ENCODE data around the gene CDR2L. TPM values are rescaled to one million over a fixed set of nuclear protein-coding genes. Genes with fewer than 3 reads are reported as not detected.
"Not testable (repeated sequence)": the region's sequence is repeated elsewhere in the genome, so short reads cannot be mapped to it uniquely, and the experiment has no call there.

Gene CDR2L
- total RNA-seq, 1 experiment from 2014 or later, result 25.1 TPM

- DNase-seq (ENCODE audit: low read depth), result no peak
Observed at GRCh38 chr17:75009139-75009724, 21.8 kb downstream of the CDR2L start.

- no peak for DNase-seq (ENCODE audit: low read depth)
Observed at GRCh38 chr17:75010683-75011400, 23.4 kb downstream of the CDR2L start.

- DNase-seq (ENCODE audit: low read depth), result peak; percentile 57
Observed at GRCh38 chr17:75011401-75012095, 24.1 kb downstream of the CDR2L start.

GRCh38 chr17:75012096-75012345 lies 24.6 kb downstream of the CDR2L start:
- no peak for DNase-seq (ENCODE audit: low read depth)

GRCh38 chr17:75012346-75013091 lies 25.1 kb downstream of the CDR2L start, which contains the start of gene MRPL58:
Gene MRPL58 (plus strand): TSS chr17:75012670. CDS start chr17:75012687, 17 bp downstream.
- DNase-seq (ENCODE audit: low read depth), result peak; percentile 87

GRCh38 chr17:75013092-75013559 lies 25.7 kb downstream of the CDR2L start:
- DNase-seq (ENCODE audit: low read depth), result no peak

- no peak for DNase-seq (ENCODE audit: low read depth)
Observed at GRCh38 chr17:75019146-75019545, 31.7 kb downstream of the CDR2L start.

- no peak for DNase-seq (ENCODE audit: low read depth)
Observed at GRCh38 chr17:75019710-75020109, 32.3 kb downstream of the CDR2L start.

GRCh38 chr17:75020331-75021110 lies 33.1 kb downstream of the CDR2L start:
- DNase-seq (ENCODE audit: low read depth), result no peak

GRCh38 chr17:75024686-75025397 lies 37.4 kb downstream of the CDR2L start:
- DNase-seq (ENCODE audit: low read depth), result no peak

- not testable (repeated sequence) for DNase-seq (ENCODE audit: low read depth)
Observed at GRCh38 chr17:75025398-75025734, 37.9 kb downstream of the CDR2L start.

- DNase-seq (ENCODE audit: low read depth), result not testable (repeated sequence)
Observed at GRCh38 chr17:75026650-75027049, 39.2 kb downstream of the CDR2L start.

- DNase-seq (ENCODE audit: low read depth), result no peak
Observed at GRCh38 chr17:75030161-75030560, 42.7 kb downstream of the CDR2L start.

GRCh38 chr17:75031972-75032719 lies 44.7 kb downstream of the CDR2L start:
- DNase-seq (ENCODE audit: low read depth), result peak; percentile 91

GRCh38 chr17:75032720-75033280 lies 45.4 kb downstream of the CDR2L start:
- peak; percentile 20 for DNase-seq (ENCODE audit: low read depth)

- peak; percentile 94 for DNase-seq (ENCODE audit: low read depth)
Observed at GRCh38 chr17:75033346-75034235, 46.2 kb downstream of the CDR2L start.

GRCh38 chr17:75034236-75034908 lies 46.9 kb downstream of the CDR2L start:
- DNase-seq (ENCODE audit: low read depth), result peak; percentile 88

All from LHCN-M2 (cell line).